ENCODE results near the gene GHRH.

GRCh38 chr20:37265152-37265551 is 3.5 kb upstream of the GHRH start:
- TF ChIP-seq POLR2AphosphoS5 (IDR thresholded peaks at IDR 0.05; ENCODE audit: low read depth, low read length) = no peak
- no peak for TF ChIP-seq CTCF (IDR thresholded peaks at IDR 0.05)
- TF ChIP-seq REST (IDR thresholded peaks at IDR 0.05; ENCODE audit: insufficient read depth in 1 of 2, low read depth in 2 of 2, low read length in 1 of 2) = no peak
- TF ChIP-seq SIN3A (IDR thresholded peaks at IDR 0.05; ENCODE audit: borderline replicate concordance, insufficient read depth, low read depth, low read length) = no peak
- TF ChIP-seq TCF7L2 (IDR thresholded peaks at IDR 0.05; ENCODE audit: low read depth, low read length) = no peak
